ENCODE results near the gene TECTB. TPM values are rescaled to one million over a fixed set of nuclear protein-coding genes. Genes with fewer than 3 reads are reported as not detected.

The TECTB gene
- total RNA-seq, 2 donors from 2014 or later = not detected

GRCh38 chr10:112259688-112260087 is 23.5 kb upstream of the TECTB start:
- no peak for DNase-seq
- Histone ChIP-seq H3K27me3 (ENCODE audit: control insufficient read depth, insufficient read depth, low read length, poor library complexity, severe bottlenecking) (no peaks in the 10 kb centered on the region), H3K9ac (ENCODE audit: extremely low read depth, low read length, poor library complexity, severe bottlenecking) (no peak overlapping the region), H3K9me3 (ENCODE audit: control insufficient read depth, low read length) (no peaks in the 10 kb centered on the region), H3K36me3 (ENCODE audit: control insufficient read depth, insufficient read depth, low read length) (no peaks in the 10 kb centered on the region), H3K4me3 (ENCODE audit: low read length) (no peak overlapping the region), H3K4me1 (ENCODE audit: control insufficient read depth, insufficient read depth, low read length) (no peaks in the 10 kb centered on the region), H3K27ac (ENCODE audit: low read depth, low read length) (no peak overlapping the region)
- Mint-ChIP-seq H3K27me3 (ENCODE audit: insufficient read depth) (peaks cover 2% of the 10 kb centered on the region), H3K27ac (no peak overlapping the region), H3K4me1 (peaks cover 3% of the 10 kb centered on the region), H3K4me3 (no peak overlapping the region), H3K9me3 (peaks cover 5% of the 10 kb centered on the region), H3K36me3 (ENCODE audit: low read depth) (no peaks in the 10 kb centered on the region)
- no peak for TF ChIP-seq CTCF (conservative IDR thresholded peaks at IDR 0.05)

- no peak for TF ChIP-seq CTCF (conservative IDR thresholded peaks at IDR 0.05)
- Mint-ChIP-seq H3K4me3 (no peak overlapping the region), H3K9me3 (no peaks in the 10 kb centered on the region), H3K4me1 (peaks cover 3% of the 10 kb centered on the region), H3K27me3 (ENCODE audit: insufficient read depth) (peaks cover 2% of the 10 kb centered on the region), H3K27ac (no peak overlapping the region), H3K36me3 (ENCODE audit: low read depth) (no peaks in the 10 kb centered on the region)
- Histone ChIP-seq H3K36me3 (ENCODE audit: control insufficient read depth, insufficient read depth, low read length) (no peaks in the 10 kb centered on the region), H3K9ac (ENCODE audit: extremely low read depth, low read length, poor library complexity, severe bottlenecking) (no peak overlapping the region), H3K4me3 (ENCODE audit: low read length) (no peak overlapping the region), H3K9me3 (ENCODE audit: control insufficient read depth, low read length) (no peaks in the 10 kb centered on the region), H3K27me3 (ENCODE audit: control insufficient read depth, insufficient read depth, low read length, poor library complexity, severe bottlenecking) (no peaks in the 10 kb centered on the region), H3K4me1 (ENCODE audit: control insufficient read depth, insufficient read depth, low read length) (no peaks in the 10 kb centered on the region), H3K27ac (ENCODE audit: low read depth, low read length) (no peak overlapping the region)
- whole genome bisulfite sequencing, 2 experiments (ENCODE audit: insufficient coverage in 1 of 2, insufficient read length in 1 of 2) = 88% methylated on average over 5 of the region's 5 CpGs; no CpG with 5 or more reads in 1 of the 2 experiments
- no peak for DNase-seq
Measured at GRCh38 chr10:112260831-112261230, 22.4 kb upstream of the TECTB start.

- no peak for TF ChIP-seq CTCF (conservative IDR thresholded peaks at IDR 0.05)
- peaks cover 3% of the 10 kb centered on the region for H3K4me1 Mint-ChIP-seq
- peaks cover 2% of the 10 kb centered on the region for H3K27me3 Mint-ChIP-seq (ENCODE audit: insufficient read depth)
- Histone ChIP-seq H3K9me3 (ENCODE audit: control insufficient read depth, low read length) (no peaks in the 10 kb centered on the region), H3K36me3 (ENCODE audit: control insufficient read depth, insufficient read depth, low read length) (no peaks in the 10 kb centered on the region), H3K27ac (ENCODE audit: low read depth, low read length) (no peak overlapping the region), H3K4me3 (ENCODE audit: low read length) (no peak overlapping the region), H3K27me3 (ENCODE audit: control insufficient read depth, insufficient read depth, low read length, poor library complexity, severe bottlenecking) (no peaks in the 10 kb centered on the region), H3K9ac (ENCODE audit: extremely low read depth, low read length, poor library complexity, severe bottlenecking) (no peak overlapping the region), H3K4me1 (ENCODE audit: control insufficient read depth, insufficient read depth, low read length) (no peaks in the 10 kb centered on the region)
- H3K27ac Mint-ChIP-seq = no peak overlapping the region
- H3K36me3 Mint-ChIP-seq (ENCODE audit: low read depth) = no peaks in the 10 kb centered on the region
- DNase-seq = no peak
- no peak overlapping the region for H3K4me3 Mint-ChIP-seq
- WGBS, 2 experiments (ENCODE audit: insufficient coverage in 1 of 2, insufficient read length in 1 of 2) = 89 to 90% methylated on average over 4 of the region's 4 CpGs
- no peaks in the 10 kb centered on the region for H3K9me3 Mint-ChIP-seq
Measured at GRCh38 chr10:112261281-112261822, 21.8 kb upstream of the TECTB start.

Measured in endodermal cell (in vitro differentiated cells).